ENCODE measurements around the gene EIF5. TPM values are rescaled to one million over a fixed set of nuclear protein-coding genes. Genes with fewer than 3 reads are reported as not detected.

Gene EIF5
- total RNA-seq (100 to 1,000 TPM; 224 to 275 (median 253) TPM), polyA plus RNA-seq (77.4 TPM)
- long read RNA-seq, donor 1, full-length matches to known transcripts = 239 of 427 reads
- long read RNA-seq, donor 1, partial matches to known transcripts = 161 of 427 reads
- long read RNA-seq, donor 1, other reads (novel, unspliced or antisense) = 27 of 427 reads
- long read RNA-seq, donor 2, full-length matches to known transcripts = 141 of 196 reads
- long read RNA-seq, donor 2, partial matches to known transcripts = 38 of 196 reads
- long read RNA-seq, donor 2, other reads (novel, unspliced or antisense) = 17 of 196 reads
- long read RNA-seq, donor 3, full-length matches to known transcripts = 182 of 366 reads
- long read RNA-seq, donor 3, partial matches to known transcripts = 151 of 366 reads
- long read RNA-seq, donor 3, other reads (novel, unspliced or antisense) = 33 of 366 reads
- long read RNA-seq, donor 4, full-length matches to known transcripts = 217 of 260 reads
- long read RNA-seq, donor 4, partial matches to known transcripts = 34 of 260 reads
- long read RNA-seq, donor 4, other reads (novel, unspliced or antisense) = 9 of 260 reads

GRCh38 chr14:103333754-103334643 lies at the start of gene EIF5:
EIF5 (plus strand) TSS chr14:103334237; CDS start chr14:103335861, 1,624 bp downstream.
- Histone ChIP-seq H3K27me3 (ENCODE audit: control insufficient read depth, insufficient read depth) (no peaks in the 10 kb centered on the region), H3K4me1 (ENCODE audit: control insufficient read depth, insufficient read depth, low read length) (peaks cover 3% of the 10 kb centered on the region), H3K27ac (ENCODE audit: low read length) (peak within 1 kb of the TSS; percentile 98), H3K4me3 (ENCODE audit: low read length) (peak within 1 kb of the TSS; percentile 72), H3K9me3 (ENCODE audit: control insufficient read depth, low read length) (no peaks in the 10 kb centered on the region)
- ATAC-seq (peak; percentile 96 to 97), DNase-seq (peak; percentile 99 to 100 (median 100))
- WGBS = under 1% methylated on average over 103 of the region's 103 CpGs
- intact Hi-C loops (cut with DNase I) = no loop called here

DNA sequence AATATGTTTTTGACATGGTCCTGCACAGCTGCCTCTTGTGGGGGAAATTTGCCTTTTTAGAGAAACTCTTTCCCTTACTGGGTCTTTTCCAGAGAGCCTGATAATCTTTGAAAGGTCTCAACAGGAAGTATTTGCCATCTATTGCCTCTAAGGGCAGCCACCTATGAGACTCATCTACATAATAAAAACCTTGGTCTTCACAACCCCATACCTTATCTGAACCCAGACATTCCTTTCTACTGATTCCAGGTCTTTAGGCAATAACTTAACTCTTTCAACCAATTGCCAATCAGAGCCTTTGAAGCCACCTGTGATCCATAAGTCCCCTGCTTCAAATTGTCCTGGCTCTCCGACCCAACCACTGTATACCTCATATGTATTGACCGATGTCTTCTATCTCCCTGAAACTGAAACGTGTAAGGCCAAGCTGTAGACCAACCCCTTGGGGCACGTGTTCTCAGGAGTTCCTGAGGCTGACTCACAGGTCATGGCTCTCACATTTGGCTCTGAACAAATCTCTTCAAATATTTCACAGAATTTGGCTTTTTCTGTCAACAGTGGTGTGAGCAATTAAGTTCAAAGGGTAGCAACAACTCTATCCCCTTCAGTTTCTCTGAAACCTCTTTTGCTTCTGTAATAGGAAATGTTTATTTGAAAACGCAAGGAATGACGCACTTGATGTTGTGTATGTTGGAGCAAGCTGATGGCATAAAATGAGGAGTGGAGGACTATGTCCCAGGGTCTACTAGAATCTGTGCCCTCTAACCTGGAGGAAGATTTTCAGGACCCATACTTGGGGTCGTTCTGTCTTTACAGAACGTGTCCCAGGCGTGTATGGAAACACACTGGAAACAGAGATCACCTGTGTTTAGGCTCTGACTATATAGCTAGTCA lies 49.2 kb upstream of the EIF5 start:
- Histone ChIP-seq H3K27ac (ENCODE audit: low read length) (no peak overlapping the region), H3K4me1 (ENCODE audit: control insufficient read depth, insufficient read depth, low read length) (peaks cover 3% of the 10 kb centered on the region), H3K9me3 (ENCODE audit: control insufficient read depth, low read length) (no peaks in the 10 kb centered on the region), H3K27me3 (ENCODE audit: control insufficient read depth, insufficient read depth) (no peaks in the 10 kb centered on the region), H3K4me3 (ENCODE audit: low read length) (no peak overlapping the region)
- WGBS = 79% methylated on average over 9 of the region's 9 CpGs
- no peak for DNase-seq
- intact Hi-C loops (cut with DNase I) = no loop called here
- no peak for ATAC-seq

DNA sequence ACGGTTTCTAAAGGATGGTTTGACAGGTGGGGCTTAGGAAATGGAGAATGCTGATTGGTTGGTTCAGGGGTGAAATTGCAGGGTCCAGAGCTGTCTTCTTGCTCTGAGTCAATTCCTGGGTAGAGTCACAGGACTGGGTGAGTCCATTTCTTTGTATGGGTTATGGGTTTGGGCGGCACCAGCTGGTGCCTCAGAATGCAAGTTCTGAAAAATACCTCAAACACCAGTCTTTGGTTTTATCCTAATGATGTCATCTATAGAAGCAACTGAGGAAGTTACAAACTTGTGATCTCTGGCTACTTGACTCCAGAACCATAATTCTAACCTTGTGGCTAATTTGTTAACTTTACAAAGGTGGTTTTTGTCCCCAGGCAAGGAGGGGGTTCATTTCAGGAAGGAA lies 47.6 kb upstream of the EIF5 start:
- no peaks in the 10 kb centered on the region for H3K27me3 ChIP-seq (ENCODE audit: control insufficient read depth, insufficient read depth)

GRCh38 chr14:103286968-103287850 lies 46.8 kb upstream of the EIF5 start:
- Histone ChIP-seq H3K9me3 (ENCODE audit: control insufficient read depth, low read length) (no peaks in the 10 kb centered on the region), H3K4me1 (ENCODE audit: control insufficient read depth, insufficient read depth, low read length) (no peaks in the 10 kb centered on the region), H3K4me3 (ENCODE audit: low read length) (no peak overlapping the region), H3K27me3 (ENCODE audit: control insufficient read depth, insufficient read depth) (no peaks in the 10 kb centered on the region), H3K27ac (ENCODE audit: low read length) (no peak overlapping the region)
- intact Hi-C loops (cut with DNase I) = no loop called here
- ATAC-seq (no peak), DNase-seq (no peak)
- WGBS = 83% methylated on average over 20 of the region's 20 CpGs

More for the DNA sequence above, 47.6 kb upstream of the EIF5 start:
- ATAC-seq = no peak
- Histone ChIP-seq H3K9me3 (ENCODE audit: control insufficient read depth, low read length) (no peaks in the 10 kb centered on the region), H3K4me1 (ENCODE audit: control insufficient read depth, insufficient read depth, low read length) (peaks cover 2% of the 10 kb centered on the region), H3K27ac (ENCODE audit: low read length) (no peak overlapping the region), H3K4me3 (ENCODE audit: low read length) (no peak overlapping the region)
- intact Hi-C loops (cut with DNase I) = no loop called here
- 78% methylated on average over 2 of the region's 2 CpGs for WGBS
- DNase-seq = no peak

GRCh38 chr14:103288076-103288766 lies 45.8 kb upstream of the EIF5 start:
- no peaks in the 10 kb centered on the region for H3K27me3 ChIP-seq (ENCODE audit: control insufficient read depth, insufficient read depth)
- no peak overlapping the region for H3K27ac ChIP-seq (ENCODE audit: low read length)
- H3K4me1 ChIP-seq (ENCODE audit: control insufficient read depth, insufficient read depth, low read length) = no peaks in the 10 kb centered on the region
- DNase-seq (no peak), ATAC-seq (no peak)
- no peak overlapping the region for H3K4me3 ChIP-seq (ENCODE audit: low read length)
- WGBS = 75% methylated on average over 16 of the region's 16 CpGs
- intact Hi-C loops (cut with DNase I) = no loop called here
- H3K9me3 ChIP-seq (ENCODE audit: control insufficient read depth, low read length) = no peaks in the 10 kb centered on the region

- Histone ChIP-seq H3K27me3 (ENCODE audit: control insufficient read depth, insufficient read depth) (no peaks in the 10 kb centered on the region), H3K4me3 (ENCODE audit: low read length) (no peak overlapping the region)
Measured at GRCh38 chr14:103290056-103290455, 44.0 kb upstream of the EIF5 start.

DNA sequence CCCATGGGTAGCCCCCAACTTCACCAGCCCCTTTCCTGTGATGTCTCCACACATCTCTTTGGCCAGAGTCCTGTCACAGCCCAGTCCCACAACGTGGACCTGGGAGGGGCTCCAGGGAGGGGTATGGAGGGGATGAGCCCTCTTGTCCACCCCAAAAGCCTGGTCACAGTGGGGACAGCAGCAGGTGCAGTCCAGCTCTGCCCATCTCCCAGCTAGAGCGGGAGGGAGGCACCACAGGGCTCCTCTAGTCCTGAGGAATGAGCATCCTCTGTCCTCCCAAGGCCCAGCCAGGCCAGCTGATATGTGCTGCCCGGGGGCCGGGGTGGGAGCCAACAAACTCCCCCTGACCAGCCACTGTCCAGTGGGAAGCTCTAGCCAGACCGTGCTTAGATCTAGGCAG lies 43.5 kb upstream of the EIF5 start:
- Histone ChIP-seq H3K27ac (ENCODE audit: low read length) (no peak overlapping the region), H3K9me3 (ENCODE audit: control insufficient read depth, low read length) (no peaks in the 10 kb centered on the region), H3K4me3 (ENCODE audit: low read length) (no peak overlapping the region), H3K27me3 (ENCODE audit: control insufficient read depth, insufficient read depth) (no peaks in the 10 kb centered on the region), H3K4me1 (ENCODE audit: control insufficient read depth, insufficient read depth, low read length) (no peaks in the 10 kb centered on the region)
- 58% methylated on average over 5 of the region's 5 CpGs for WGBS
- DNase-seq (no peak), ATAC-seq (no peak)
- intact Hi-C loops (cut with DNase I) = loop anchor here (5.0 to 10.0 kb wide), 5 partner anchors 103 to 213 kb away; no protein-coding TSS in a partner anchor

More at GRCh38 chr14:103290056-103290455, 44.0 kb upstream of the EIF5 start:
- no peak for DNase-seq
- H3K9me3 ChIP-seq (ENCODE audit: control insufficient read depth, low read length) = no peaks in the 10 kb centered on the region
- no peak for ATAC-seq
- H3K27ac ChIP-seq (ENCODE audit: low read length) = no peak overlapping the region
- 88% methylated on average over 4 of the region's 4 CpGs for WGBS
- intact Hi-C loops (cut with DNase I) = loop anchor here (5.0 to 10.0 kb wide), 5 partner anchors 103 to 213 kb away; no protein-coding TSS in a partner anchor
- no peaks in the 10 kb centered on the region for H3K4me1 ChIP-seq (ENCODE audit: control insufficient read depth, insufficient read depth, low read length)

DNA sequence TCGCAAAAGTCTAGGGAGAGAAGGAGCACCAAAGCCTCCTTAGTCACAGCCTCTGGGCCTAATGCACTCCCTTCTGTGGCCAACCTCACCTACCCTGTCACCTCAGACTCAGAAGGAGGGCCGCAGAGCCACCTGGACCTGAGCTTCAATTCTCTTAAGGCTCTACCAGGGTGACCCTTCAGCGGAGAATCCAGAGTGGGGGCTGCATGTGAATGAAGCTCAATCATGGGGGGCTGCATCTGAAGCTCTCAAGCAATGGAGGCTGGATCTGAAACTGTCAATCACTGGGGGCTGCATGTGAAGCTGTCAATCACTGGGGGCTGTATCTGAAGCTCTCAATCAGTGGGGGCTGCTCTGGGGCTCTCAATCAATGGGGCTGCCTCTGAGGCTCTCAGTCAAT lies 43.1 kb upstream of the EIF5 start:
- Histone ChIP-seq H3K9me3 (ENCODE audit: control insufficient read depth, low read length) (no peaks in the 10 kb centered on the region), H3K27me3 (ENCODE audit: control insufficient read depth, insufficient read depth) (no peaks in the 10 kb centered on the region)
- intact Hi-C loops (cut with DNase I) = loop anchor here (5.0 to 10.0 kb wide), 5 partner anchors 104 to 214 kb away; no protein-coding TSS in a partner anchor

More for the DNA sequence above, 43.1 kb upstream of the EIF5 start:
- Histone ChIP-seq H3K27ac (ENCODE audit: low read length) (no peak overlapping the region), H3K4me1 (ENCODE audit: control insufficient read depth, insufficient read depth, low read length) (no peaks in the 10 kb centered on the region), H3K4me3 (ENCODE audit: low read length) (no peak overlapping the region)
- ATAC-seq (no peak), DNase-seq (no peak)
- WGBS = 92% methylated on average over 3 of the region's 3 CpGs

All from right cardiac atrium (tissue), 5 donors.